Ammon's horn (tissue), 1 donor: ENCODE measurements around the gene EDAR.
A peak's percentile ranks its signal among the peaks of the same experiment; 100 is the strongest.

Source experiments
- DNase-seq: peaks from one replicate; pipeline ENCODE4 v3.0.0-alpha.2; 2016; ENCODE audit warnings: low spot score

The EDAR gene

DNA sequence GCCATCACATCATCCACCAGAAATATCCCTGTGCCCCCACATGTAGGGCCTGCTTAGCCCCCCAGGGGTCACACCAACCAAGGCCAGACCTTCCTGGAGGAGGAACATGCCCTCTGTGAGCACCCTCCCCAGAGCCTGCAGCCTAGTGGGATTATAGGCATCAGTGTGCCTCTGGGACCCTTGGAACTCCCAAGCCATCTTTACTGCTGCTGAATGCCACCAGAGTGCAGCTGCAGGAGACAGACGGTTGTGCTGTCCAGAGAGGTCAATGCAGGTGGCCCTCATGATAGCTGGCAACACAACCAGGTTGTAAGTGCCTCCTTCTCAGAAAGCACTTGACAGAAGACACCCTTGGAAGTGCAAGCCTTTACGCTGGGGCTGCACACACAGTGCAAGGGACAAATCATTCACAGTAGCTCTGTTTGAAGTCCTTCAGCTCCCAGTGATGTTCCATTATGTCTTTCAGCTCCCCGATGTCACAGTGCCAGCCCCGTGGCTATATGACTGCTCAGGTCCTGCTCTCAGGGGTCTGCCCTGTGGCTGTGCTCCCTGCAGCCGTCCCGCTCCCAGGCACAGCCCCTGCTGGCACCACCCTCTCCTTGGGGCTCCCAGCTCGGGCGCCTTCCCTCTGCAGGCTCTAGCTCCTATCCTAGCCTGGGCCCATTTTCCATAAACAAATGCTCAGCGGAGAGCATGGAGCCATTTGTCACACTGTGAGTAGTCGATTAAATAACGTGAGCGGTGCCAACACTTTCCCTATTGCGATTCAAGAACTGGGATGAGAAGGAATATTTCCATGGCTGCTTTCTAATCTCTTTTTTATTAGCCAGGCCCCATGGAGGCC, 65.1 kb downstream of the EDAR start:
- DNase-seq = no peak

DNA sequence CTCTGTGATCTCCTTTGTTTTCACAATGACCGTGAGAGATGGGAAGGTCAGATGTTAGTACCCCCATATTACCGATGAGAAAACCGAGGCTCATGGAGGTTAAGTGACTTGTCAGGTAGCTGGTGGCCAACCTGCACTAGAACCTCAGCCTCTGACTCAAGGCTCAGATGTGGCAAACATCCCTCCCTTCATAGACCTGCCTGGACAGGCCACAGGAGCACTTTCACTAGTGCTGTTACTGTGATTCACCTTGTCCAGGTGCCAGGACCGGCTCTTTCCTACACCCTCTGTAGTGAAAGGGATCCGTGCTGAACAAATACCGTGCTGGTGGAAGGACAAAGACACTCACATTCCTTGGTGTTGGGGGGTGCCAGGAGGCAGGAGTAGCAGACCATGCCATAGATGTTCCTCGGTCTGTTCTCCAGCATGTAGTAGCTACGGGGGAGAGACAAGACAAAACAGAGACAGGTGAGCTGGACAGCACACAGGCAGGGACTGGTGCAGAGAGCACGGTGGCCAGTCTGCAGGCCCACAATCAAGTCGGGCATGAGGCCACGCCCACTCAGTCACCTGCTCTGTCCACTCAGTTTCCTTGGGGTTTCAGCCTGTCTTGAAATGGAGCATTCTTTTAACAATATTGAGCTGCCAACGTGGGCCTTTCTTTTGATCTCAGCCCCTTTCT, 65.9 kb downstream of the EDAR start:
- DNase-seq = no peak

DNA sequence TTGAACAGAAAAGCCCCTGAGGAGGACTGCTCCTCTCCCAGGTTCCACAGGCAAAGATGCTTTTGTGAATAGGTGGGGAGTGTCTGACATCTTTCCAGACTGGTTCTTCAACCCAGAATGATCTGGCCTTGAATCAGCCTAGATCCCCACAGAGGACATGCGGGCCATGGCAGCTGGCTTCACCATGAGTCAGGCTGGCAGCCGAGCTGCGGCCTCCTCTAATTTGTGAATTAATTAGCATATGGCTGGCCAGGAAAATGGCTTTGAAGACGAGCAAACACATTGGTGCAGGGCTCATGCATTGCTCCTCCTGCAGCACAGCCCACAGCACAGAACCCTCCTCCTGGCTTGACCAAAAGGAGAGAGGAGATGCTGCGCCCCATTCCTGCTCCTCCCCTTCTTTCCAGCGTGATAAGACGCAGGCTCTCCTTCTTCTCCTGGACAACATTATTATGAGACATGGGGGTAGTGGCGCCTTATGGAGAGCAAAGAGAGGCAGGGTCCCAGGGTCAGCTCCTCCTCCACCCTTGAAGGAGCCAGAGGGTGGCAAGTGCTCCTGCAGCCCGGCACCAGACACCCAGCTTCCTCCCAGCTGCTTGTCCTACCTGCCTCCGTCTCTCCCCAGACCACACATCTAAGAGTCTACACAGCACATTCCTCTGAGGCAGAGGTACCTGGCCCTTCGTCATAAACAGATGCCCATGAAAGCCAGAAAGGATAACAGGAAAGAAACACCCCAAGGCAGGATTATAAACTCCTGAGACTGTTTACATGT, 66.7 kb downstream of the EDAR start:
- no peak for DNase-seq

DNA sequence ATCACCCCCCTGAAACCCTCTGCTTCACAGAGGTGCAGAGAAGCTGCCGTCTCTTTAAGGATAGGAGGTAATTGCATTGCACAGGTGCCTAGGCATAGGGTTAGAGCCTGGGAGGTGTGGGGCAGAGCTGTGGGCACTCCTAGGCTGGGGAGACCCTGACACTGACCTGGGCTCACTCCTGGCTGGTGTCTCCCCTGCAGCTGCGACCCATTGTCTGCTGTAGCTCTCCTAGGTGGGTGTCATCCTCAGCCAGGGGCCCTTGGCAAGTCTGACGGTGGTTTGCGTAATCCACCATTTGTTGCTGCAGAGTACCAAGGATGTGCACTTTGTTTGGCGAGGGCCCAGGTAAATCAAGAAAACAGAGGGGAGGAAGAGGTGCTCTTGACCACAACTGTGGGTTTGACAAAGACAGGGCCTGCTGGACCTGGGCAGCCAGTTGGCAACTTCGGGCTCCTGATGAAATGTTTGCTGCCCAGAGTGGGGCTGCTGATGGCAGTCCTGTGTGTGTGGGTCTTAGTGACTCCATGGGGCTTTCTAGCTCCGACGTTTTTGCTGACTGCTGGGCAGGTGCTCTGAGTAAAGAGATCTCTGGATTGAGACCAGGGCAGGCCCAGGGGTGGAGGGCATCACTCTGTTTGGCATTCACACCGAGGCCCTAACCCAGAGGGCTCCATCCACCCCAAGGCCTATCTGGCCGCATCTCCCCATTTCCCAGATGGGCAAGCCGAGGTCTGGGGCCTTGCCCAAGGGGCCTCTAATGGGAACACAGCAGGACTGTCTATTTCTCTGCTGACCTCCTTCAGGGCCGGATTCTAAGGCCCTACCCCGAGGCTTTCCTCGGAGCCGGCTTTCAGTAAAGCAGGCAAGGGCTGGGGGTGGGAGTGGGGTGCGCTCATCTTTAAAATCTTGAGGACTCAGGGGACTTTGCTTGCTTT, 67.7 kb downstream of the EDAR start:
- DNase-seq = no peak

DNA sequence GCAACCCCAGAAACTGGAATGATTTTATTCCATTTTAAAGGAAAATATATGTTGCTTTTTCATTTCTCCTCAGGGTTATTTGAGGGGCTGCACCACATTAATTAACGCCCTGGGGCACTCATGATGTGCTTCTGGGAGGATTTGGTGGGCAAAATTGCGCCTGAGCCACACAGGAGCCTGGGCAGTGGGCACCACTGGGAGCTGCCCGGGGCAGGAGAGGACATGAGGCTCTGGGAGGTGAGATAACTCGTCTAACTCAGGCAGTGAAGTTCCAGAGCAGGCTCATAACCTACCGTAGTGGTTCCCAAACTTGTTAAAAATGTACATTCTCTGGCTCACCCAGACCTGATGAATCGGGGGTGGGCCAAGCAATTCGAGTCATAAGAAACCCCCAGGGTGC, 68.3 kb downstream of the EDAR start:
- DNase-seq = no peak

DNA sequence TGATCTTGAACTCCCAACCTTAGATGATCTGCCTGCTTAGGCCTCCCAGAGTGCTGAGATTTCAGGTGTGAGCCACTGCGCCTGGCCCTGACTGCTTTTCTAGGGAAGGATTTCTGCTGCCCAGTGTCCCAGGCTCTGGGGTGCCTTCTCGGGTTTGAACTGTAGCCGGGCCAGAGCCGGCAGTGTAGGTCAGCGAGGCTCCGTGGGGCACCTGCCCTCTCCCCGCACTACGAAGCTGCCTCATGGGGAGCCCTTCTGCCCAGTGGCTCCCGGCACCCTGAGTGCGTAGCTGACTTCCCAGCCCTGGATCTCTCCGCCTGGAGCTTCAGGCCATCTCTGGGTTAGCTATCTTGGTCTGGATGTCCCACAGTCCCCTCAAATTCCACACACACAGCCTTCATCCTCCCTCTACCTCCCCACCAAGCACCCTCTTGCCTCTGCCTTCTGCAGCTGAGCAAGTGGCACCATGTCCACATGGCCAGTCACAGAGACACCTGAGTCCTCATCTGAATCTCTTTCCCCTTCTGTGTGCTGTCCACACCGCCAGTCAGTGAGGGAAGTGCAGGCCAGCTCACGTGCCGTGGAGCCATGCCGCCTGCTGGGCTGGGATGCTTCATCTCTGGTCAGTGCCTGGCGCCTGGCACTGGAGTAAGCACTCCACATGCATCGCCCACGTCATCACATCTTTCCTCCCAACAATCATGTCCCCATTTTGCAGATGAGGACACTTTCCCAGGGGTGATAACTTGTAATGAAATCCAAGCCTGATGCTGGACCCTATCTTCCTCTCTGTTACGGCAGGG, 69.2 kb downstream of the EDAR start:
- DNase-seq = no peak

DNA sequence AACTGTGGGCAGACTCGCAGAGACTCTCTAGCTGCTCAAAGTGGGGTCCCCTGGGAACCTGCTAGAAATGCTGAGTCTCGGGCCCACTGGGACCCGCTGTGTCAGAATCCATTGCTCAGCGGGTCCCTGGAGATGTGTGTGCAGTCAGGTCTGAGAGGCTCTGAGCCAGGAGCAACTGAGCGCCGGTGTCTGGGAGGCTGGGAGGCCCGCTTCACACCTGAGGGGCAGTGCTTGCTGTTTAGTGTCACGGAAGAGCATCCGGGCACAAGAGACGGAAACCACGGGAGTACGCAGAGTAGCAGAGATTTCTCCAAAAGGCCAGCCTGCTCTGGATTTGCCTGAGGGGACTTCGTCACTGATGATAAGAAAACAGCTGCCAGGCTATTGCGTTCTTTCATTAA, 70.1 kb downstream of the EDAR start:
- no peak for DNase-seq

DNA sequence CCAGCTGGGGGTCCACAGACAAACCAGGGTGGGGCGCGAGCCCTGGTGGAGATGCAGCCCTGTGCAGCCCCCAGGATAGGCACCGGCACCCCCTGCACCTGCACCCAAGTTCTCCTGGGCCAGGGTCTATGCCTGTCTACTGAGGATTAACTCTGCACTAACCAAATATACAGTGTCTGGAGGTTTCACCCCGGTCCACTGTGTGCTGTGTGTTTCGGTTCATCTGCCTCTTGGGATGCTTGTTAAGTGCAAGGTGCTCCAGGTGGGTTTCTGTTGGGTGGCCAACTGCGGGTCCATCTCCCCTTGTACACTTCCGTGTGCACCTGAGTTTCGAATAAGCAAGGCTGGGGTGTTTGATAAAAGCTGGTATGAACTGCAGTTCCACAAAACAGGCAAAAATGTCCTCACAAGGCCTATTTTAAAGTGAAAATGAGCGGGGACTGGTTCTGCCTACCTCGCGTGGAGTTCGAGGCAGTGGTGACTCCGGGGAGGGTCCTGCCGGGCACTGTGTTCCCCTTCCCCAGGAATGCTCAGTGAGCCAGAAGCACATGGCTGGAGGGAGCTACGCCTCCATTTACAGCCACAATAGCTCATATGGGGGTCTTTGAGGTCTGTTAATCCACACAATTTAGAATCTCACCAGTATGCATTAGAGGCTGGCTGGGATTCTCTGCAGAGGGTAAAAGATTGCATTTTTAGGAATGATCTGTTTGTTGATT, 70.7 kb downstream of the EDAR start:
- no peak for DNase-seq

DNA sequence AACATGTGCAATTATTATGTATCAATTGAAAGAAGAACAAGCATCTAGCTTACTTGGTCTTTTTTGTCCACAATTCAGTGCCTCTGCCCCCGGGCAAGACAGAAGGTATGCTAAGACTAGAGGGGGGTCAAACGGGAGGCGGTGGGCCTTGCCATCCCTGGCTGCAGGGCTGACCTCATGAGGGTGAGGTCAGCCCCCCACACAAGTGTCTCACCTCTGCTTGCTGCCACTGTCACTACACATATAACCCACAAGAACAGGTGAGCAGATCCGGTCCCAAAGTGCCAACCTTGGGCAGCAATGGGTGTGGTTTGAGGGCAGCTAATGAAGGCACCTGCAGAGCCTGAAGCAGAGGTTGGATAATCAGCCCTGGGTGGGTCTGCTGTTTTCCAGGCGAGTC, 71.5 kb downstream of the EDAR start:
- DNase-seq = no peak

DNA sequence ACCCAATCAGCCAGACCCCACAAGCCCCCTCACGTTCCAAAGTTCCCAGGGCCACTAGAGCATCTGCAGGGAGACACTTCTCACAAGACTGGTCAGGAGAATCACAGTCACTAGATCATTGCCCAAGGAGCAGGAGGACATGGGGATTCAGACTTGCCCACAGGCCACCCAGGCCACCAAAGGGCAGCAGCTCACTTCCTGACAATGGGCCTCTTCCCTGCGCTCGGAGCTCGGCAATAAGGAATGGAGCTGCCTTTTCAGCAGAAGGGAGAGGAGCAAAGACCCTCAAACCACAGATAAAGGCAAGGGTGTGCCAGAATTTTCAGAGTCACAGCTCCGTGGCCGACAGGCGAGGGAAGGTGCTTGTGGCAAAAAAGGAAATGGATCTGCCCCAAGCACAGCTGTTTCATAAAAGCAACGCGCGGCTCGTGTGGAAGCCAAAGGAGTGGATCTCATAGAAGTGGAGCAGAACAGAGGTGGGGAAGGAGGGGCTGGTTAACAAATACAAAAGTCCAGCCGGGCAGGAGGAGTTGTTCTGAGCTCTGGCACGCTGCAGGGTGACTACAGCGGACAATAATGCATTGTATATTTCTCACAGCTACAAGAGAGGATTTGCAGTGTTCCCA, 72.1 kb downstream of the EDAR start:
- DNase-seq = peak; percentile 43

DNA sequence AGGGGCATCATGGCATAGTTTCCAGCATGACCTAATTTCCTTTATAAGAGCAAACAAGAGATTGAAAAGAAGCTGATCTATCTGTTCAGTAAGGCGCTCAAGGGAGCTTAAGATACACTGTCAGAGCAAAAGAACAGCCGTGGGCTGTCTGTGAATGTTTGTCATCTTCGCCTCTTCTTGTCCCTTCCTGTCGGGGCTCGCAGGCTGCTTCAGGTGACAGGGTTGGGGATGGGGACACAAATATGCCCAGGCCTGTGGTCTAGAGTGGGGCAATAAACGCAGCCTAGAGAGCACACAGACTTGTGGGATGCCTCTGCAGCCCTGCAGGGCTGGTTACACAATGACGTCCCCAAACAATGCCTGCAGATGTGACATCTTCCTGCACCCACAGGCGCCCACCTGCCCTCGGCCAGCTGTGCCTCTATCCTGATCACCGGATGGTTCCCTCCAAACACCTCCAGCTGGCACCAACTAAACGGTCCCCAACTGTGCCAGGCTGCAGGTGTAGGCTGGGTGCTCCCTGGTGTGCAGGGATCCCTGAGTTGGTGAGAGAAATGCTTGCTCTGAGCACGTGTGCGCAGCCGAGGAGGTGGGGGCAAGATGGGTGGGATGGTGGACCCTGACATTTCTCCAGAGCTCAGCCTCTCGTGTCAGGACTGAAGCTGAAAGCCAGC, 72.8 kb downstream of the EDAR start:
- DNase-seq = no peak

DNA sequence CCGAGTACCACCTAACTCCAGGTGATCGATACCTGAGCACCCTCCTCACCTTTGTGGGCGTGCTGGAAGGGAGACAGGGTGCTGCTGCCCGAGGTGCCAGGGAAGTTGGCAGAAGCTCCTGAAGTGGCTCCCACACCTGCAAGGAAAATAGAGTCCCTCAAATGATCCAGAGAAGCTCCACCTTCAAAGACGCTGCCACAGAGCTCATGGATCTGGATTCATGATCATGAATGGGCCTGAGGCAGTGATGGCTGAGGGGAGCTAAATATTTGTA, 76.5 kb downstream of the EDAR start:
- DNase-seq = no peak

DNA sequence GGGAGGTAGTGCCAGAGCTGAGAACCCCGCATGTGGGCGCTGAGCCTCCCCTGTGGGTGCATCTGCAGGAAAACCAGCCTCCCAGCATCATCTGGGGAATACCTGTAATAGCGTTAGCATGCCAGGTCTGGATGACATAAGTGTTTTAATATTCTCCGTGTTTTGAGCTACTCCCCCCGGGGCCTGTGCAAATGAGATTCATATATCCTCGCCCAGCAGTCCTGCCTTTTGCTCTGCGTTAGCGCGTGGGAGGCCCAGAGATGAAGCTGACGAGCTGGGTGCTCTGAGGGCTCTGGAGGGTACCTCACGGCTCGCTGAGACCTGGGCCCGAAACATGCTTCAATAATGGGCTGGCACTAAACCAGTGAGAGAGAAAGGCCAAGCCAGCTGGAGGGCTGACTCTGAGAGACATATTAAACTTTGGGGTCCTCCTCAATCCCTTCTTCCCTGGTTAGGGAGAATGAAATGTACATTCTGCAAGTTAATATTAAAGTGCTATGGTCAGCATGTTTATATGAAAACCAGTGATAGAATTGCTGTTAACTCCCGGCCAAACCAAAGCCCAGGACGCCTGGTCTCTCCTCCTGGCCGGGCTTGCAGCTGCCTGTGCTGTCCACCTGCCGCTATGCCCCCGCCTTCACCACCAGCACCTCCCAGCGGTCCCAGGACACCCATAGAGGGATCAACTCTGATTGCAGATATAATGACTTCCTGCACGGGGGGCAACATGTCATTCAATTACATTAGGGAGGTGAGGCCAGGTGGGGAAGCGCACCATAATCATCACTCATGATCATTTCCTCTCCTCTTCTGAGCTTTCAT, 77.0 kb downstream of the EDAR start:
- no peak for DNase-seq

DNA sequence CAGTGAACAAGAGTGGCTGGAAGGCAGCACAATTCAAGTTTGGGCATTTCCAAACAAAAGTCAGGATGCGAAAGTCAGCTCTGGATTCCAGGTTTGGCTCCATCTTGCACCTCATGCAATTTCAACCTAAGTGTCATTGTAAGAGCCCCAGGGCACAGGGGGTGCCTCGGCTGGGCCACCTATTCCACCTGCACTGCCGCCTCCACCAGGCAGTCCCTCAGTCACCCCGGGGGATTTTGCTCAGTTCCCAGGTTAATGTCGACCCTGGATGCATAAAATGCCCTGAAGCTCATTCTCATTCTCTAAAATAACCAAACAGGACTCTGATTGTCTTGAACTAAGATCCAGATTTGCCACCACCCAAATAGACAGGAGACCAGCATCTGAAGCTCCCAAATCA, 77.6 kb downstream of the EDAR start:
- DNase-seq = no peak

DNA sequence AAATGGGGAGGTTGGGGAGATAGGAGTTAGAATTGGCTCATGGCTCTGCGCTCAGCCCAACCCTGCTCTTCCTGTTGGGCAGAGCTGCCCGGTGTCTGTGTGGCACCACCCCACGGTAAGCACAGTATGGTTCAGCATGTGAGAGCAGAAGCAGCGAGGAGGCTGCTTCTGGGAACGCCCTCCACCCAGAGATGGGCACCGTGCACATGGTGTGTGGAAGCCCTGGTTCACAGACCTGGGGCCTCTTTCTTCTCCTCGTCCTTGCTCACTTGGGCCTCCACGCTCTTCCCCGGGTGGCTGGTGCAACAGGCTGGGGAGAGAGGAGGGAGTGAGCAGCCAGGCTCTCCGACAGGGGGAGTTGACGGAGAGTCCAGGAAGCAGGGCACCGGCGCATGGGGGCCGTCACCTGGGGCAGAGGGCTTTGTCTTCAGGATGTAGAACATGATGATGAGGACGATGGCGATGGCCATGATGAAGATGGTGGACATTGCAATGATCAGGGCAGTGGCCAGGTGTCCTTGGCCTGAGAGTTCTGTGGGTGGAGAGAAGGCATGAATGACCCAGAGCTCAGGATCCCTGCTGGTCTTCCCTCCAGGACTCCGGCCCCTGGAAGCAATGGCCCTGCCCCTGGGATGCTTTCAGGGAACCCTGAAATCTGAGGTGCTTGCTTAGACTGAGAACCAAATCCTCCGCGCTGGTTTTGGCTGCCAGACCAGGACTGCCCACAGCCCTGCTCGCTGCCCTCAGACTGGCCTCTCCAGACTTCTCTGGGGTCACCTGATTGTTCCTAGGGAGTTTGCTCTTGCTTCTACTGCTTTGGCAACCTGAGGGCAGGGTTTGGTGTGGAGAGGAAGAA, 78.3 kb downstream of the EDAR start:
- no peak for DNase-seq

DNA sequence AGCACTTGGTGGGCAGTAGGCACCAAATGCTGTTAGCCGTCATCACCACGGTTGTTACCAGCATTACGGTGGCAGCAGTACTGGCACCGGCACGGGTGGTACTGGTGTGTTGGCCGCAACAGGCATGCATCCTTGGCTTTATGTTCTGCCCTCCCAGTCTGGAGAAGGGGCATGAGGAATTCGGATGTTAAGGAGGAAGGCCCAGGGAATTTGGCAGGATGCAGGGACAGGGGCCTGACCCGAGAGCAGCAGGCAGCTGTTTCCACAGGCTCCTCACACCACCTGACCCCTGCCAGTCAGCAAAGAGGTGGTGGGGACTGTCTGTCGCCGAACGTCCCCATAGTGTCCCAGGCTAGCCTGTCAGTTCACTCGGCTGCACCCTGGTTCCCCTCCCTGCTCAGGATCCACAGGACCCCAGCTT, 79.0 kb downstream of the EDAR start:
- no peak for DNase-seq

DNA sequence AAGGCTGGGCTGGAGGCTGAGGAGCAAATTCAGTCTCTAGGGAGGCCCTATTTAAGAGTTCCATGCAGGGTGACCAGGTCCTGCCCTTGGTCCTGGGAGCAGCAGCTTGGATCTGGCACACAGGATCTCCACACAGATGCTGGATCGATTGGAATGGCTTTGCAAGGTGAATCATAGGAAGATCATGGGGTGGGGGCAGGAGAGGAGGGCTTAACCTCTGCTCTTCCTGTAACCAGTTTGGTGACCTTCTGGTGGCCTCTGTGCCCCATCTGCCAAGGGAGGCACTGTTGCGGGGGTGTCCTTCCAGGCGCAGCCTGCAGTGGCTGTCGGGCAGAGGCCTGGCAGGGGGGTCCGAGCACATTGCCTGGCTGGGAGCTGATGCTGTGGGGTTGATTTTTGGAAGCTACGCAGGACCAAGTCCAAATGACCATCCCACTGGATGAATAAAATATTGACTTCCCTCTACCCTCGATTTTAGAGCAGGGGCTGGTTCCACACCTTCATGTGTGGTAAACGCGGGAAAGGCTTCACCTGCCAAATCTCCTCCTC, 79.7 kb downstream of the EDAR start:
- DNase-seq = no peak
